NOMO-1 treated with dmso at 0.1 percent for 144 hours (cell line): ENCODE data around the gene CCDC152.
A peak's percentile ranks its signal among the peaks of the same experiment; 100 is the strongest.
"Not testable (repeated sequence)": the region's sequence is repeated elsewhere in the genome, so short reads cannot be mapped to it uniquely, and the experiment has no call there.

Experiments used
- DNase-seq: peaks from one replicate; lab custom pipeline; 2025; ENCODE audit not compliant: unreplicated experiment; lab: John Stamatoyannopoulos, UW

Gene CCDC152

DNA sequence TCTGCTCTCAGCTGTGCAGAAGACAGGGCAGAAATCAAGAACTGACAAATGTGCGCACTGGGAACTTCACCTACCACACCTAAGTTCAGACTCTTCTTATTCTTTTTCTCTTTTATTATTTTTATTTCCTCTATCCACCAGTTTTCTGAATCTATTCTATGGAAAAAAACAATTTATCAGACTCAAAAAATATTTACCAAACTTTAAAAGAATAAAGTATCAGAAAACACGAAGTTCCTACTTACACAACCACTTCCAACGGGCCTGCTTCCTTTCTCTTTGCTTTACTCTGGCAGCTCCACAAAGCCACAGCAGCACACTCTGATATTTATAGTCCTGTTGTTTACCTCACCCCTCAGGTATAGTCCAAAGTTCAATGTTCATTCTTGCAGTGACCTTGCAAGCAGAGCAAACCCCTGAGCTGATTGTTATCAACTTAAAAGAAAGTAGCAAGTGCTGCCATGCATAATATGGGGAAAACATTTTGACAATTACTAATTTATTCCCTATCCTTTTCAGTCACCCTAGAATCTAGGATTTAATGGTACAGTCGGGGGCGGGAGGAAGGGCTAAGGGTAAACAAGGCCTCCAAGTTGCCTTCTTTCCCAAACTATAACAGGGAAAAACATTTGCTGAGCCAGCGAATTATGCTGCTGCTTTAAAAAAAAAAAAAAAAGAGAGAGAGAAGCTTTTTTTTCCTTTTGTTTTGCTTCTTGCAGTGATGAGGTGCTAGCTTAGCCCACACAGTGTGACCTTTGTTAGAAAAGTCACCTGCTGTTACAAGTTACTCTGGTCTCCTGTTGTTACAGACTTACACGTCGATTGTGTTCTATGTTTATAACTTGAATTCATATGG lies 55.2 kb downstream of the CCDC152 start, which contains the start of gene SELENOP:
TSS of gene SELENOP (minus strand) at position 302 of the 856 bp plus-strand sequence. CDS start 3,539 bp downstream, outside the sequence.
- peak; percentile 31 for DNase-seq

DNA sequence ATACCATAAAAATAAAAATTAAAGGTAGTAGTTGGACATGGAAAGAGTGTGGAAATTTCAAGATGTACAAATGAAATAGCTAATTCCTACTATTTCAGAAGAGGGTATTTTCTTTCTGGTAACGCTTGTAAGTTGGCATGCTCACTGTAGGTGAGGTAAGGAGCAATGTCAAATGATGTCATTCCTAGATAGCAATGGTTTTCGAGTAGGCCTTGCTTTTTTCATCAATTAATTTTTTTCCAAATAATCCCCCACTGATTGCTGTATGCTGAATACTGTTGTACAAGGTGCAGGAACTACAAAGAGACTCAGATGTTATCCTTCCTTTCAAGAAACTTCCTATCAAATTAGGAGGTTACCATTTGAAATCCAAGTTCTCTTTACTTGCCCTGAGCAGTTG lies 56.0 kb downstream of the CCDC152 start:
- no peak for DNase-seq

DNA sequence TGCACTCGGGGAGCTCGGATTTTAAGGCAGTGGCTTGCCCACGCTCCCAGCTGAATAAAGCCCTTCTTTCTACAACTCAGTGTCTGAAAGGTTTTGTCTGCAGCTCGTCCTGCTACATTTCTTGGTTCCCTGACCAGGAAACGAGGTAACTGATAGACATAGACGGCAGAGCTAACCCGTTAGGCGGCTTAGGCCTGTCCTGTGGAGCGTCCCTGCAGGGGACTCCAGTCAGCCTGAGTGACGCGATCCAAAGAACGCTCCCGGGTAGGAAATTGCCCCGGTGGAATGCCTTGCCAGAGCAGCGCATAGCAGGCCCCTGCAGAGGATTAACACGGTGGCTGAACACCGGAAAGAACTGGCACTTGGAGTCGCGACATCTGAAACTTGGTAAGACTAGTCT lies 56.9 kb downstream of the CCDC152 start:
- no peak for DNase-seq

DNA sequence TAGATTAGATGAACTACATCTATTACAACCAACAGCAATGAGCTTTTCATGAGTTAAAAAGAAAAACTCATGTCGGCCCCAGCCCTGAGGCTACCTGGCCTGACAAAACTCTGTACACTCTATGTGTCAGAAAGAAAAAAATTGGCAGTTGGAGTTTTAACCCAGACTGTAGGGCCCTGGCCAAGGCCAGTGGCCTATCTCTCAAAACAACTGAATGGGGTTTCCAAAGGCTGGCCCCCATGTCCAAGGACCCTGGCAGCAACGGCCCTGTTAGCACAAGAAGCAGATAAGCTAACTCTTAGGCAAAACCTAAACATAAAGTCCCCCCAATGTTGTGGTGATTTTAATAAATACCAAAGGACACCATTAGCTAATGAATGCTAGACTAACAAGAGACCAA lies 59.9 kb downstream of the CCDC152 start:
- not testable (repeated sequence) for DNase-seq

DNA sequence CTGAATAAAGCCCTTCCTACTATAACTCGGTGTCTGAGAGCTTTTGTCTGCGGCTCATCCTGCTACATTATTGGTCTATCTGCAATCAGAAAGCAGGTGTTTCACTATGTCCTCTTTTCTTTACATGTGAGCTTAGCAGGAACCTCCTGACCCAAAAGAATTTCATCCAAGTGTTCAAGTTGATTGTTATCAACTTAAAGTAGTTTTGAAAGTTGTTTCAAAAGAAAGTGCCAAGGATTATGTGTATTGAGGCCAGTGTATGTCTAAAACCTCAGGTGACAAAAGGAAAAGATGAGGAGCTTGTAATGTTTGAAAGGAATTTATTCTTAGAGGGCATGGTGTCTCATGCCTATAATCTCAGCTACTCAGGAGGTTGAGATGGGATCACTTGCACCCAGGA lies 63.1 kb downstream of the CCDC152 start:
- DNase-seq, result no peak

DNA sequence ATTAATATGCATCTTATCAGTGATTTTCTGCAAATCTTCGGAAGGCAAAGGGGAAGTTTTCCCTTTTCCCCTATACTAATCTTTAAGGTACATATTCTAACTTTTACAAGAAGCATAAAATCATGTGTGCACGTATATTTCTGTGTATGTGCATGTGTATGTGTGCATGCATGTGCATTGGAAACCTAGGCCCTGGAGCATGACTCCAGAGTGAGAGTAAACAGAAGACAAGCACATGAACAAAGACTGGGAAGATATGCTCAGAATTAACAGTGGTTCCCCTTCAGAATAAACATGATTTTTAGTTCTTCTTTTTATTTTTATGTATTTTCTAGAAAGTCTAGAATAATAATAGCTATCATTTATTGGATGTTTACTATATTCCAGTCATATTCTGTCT lies 65.9 kb downstream of the CCDC152 start:
- DNase-seq, result no peak

DNA sequence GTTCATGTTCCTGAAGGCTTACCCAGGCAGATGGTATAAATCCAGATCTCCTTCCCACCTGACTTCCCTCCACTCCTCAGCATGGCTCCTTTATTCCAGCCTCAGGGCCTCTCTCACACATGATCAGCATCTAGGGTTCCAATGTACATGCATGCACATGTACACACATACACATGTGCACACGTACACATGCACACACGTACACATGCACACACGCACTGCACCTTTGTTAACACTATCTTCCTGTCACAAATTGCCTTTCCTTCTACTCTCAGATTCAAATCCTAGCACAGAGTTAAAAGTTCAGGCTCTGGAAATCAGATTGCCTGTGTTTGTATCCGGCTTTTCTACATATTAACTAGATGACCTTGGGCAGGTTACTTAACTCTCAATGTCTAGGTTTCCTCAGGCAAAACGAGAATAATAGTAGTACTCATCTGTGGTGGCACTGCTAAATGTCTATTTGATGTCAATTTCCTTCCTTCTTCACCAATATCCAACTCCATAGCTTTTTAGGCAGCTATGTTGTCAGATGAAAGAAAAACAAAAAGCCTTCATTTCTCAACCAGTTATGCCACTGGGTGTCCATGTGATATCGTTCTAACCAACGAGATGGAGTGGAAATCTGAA lies 67.8 kb downstream of the CCDC152 start:
- DNase-seq, result no peak

DNA sequence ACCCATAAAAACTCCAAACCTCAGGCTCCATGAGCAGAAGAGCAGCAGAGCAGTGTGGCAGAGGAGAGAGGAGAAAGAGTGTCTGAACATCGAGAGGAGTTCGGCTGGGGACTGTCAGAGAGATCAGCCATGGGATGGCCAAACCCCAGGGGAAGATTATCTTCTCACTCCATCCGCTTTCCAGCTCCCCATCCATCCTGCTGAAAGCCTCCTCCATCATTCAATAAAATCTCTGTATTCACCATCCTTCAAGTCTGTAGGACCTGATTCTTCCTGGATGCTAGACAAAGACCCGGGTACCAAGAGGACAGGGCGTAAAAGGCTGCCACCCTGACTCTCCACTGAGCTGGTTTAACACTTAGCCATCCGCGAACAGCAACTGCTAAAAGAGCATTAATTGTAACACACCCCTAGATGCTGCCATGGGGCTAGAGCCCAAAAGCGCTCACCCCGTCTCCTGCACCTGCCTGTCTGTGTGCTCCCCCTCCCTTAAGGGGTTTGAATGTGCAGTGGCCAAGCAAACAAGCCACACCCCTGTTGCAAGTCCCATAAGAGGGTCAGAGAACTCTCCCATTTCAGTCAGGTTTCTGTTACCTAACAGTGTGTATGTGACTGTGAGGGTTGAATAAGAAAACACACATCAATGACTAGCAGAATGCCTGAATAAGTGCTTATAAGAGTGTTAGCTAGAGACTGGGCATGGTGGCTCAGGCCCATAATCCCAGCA lies 69.0 kb downstream of the CCDC152 start:
- no peak for DNase-seq

DNA sequence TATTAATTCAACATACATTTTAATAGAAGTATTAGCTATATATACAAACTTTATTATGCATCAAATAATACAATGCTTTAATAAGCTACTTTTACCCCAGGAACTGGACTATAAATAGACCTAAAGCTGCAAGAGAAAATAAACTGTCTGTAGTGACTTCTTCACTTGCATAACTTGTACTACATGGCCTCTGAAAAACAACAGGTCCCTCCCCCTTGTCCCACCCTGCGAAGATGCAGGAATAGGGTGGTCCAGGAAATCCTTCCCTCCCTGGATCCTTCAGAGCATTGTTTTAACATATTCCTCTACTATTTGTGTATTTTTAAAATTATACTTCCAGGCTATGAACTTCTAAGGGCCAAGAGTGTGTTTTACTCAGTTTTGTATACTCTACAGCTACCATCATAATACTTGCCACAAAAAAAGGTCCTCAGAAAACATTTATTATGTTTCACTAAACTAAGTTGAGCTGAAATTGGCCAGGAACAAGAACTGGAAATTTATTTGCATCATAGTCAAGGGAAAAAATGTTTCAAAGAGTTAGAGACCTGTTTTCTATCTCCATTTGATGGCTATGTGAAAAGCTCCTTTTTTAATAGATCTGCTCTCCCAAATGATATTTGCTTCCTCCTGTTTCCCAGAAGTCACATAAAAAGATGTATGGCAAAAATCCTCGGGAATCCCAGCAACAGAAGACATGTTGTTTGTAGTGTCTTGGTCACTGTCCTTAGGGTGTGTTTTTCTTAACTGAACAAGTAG lies 70.3 kb downstream of the CCDC152 start:
- no peak for DNase-seq

DNA sequence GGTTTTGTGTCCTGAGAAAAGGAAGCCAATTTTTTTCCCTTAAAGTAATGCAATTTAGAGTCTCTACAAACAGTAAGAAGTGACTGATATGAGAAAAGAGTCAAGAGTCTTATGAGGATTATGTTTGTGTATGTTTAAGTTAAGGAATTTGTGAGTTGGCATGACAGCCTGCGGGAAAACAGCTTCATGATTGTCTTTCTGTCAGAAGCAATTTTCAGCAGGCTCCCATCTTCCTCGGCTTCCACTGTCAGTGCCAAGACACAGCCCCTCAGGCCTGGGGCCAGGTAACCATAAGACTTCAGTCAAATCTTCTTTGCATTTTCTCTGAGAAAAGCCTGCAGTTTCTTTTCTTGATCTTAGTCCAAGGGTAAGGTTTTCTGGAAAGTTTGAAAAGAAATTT lies 72.1 kb downstream of the CCDC152 start:
- no peak for DNase-seq

DNA sequence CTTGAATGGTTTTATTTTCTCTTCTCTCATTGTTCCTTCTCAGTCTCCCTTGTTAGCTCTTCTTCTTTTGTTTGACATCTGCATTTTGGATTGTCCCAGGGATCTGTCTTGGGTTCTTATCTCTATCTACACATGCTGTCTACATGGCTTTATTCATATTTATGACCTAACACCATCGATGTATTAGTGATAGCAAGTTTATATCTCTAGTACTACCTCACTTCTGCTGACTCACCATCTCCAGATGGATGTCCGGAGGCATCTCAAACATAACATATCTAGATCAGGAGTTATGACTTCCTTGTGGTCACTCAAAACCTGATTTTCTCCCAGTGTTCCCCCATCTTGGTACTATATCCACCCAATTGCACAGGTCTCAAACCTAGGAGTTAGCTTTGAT lies 74.3 kb downstream of the CCDC152 start:
- no peak for DNase-seq

DNA sequence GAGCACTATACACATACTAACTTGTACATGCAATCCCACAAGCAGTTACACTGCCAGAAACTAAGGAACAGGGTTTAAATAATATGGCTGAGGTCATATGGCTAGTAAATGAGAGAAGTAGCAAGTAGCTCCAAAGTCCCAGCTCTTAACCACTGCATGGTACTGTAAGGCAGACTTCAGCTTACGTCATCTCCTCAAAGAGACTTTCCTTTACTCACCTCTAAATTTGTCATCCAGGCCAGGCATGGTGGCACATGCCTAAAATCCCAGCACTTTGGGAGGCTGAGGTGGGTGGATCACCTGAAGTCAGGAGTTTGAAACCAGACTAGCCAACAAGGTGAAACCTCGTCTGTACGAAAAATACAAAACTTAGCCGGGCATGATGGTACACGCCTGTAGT lies 75.4 kb downstream of the CCDC152 start:
- DNase-seq, result no peak

DNA sequence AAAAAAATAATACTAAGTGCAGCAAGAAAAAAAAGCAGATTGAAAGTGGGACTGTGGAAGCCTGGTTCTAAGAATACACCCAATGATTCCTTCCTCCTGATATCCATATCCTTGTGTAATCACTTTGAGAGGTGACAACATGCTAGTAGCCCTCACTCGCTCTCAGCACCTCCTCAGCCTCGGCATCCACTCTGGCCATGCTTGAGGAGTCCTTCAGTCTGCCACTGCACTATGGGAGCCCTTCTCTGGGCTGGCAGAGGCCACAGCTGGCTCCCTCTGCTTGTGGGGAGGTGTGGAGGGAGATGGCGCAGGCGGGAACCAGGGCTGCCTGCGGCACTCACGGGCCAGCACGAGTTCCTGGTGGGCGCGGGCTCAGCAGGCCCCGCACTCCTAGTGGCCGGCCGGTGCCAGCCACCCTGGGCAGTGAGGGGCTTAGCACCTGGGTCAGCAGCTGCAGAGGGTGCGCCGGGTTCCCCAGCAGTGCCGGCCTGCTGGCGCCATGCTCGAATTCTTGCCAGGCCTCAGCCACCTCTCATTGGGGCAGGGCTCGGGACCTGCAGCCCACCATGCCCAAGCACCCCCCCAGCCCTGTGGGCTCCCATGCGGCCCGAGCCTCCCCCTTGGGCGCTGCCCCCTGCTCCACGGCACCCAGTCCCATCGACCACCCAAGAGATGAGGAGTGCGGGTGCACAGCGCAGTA lies 79.6 kb downstream of the CCDC152 start:
- no peak for DNase-seq

DNA sequence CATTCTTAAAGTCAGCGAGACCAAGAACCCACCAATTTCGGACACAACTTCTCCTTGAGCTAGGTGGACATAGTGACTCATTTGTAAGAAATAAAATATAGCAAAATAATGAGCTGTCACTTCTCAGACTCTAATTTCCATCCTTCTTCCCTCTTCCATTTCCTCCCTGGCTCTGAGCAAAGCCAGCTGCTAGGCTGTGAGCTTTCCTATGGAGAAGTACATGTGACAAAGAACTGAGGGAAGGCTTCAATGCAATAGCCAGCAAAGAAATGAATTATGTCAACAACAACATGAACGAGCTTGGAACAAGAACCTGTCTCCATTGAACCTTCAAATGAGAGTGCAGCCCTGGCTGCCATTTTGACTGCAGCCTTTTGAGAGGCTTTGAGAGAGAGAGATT lies 81.0 kb downstream of the CCDC152 start:
- DNase-seq, result no peak

DNA sequence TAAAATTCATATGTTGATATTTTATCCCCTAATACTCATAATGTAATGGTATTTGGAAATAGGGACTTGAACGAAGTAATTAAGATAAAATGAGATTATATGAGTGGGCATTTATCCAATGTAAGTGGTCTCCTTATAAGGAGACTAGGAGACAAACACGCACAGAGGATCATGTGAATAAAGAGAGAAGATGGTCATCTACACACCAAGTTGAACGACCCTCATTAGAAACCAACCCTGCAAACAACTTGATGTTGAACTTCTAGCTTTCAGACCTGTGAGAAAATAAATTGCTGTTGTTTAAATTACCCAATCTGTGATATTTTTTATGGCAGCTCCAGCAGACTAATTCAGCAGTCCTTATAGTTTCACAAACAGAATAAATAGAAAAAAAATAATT lies 82.6 kb downstream of the CCDC152 start:
- no peak for DNase-seq

DNA sequence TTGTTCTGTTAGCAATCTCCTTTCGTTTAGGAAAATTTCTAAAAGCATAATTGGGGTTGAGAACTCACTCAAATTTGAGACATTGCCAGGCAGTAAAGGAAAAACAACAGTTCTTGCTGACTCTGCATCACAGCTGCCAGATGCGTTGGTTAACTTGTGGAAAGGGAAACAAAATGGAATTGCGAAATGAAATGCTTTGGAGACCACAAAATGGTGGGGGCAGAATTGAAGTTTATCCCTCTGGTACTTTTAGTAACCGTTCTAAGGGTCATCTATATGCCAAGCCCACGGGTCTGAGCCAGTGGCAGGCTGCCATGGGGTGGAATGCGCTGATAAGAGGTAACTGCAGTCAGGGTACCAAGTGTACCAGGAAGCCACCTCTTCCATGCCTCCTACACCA lies 83.7 kb downstream of the CCDC152 start:
- DNase-seq, result peak; percentile 45

DNA sequence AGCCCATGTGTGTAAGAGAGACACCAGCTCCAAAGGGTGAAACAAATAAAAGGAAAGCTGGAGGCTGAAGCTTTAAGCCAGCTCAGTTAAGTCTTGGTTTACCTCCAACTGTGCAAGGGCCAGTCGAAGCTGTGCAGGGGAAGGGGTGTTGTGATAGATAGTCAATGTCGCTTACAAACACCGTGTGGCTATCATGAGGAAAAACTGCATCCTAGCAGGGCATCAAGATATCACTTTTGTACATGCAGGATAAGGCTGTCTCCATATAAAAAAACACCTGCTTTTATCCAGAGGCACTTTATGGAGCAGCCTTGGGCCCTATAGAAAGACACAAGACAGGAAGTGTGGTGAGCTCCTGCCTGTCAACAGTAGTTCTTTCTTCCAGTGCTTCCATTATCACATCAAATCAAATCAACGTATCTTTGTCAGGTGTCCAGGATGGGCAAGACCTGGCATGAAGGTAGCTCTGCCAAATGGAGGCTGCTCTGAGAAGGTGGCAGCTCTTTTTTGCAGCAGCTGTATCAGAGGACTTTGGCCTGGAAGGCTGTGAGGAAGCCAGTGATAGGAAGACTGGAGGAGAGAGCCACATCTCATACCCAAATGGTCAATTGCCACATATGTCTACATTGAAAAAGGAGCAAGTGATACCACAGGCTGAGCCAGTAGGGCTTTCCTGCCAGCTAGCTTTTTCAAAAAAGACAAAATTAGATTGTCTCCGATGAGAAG lies 84.4 kb downstream of the CCDC152 start:
- DNase-seq, result no peak

DNA sequence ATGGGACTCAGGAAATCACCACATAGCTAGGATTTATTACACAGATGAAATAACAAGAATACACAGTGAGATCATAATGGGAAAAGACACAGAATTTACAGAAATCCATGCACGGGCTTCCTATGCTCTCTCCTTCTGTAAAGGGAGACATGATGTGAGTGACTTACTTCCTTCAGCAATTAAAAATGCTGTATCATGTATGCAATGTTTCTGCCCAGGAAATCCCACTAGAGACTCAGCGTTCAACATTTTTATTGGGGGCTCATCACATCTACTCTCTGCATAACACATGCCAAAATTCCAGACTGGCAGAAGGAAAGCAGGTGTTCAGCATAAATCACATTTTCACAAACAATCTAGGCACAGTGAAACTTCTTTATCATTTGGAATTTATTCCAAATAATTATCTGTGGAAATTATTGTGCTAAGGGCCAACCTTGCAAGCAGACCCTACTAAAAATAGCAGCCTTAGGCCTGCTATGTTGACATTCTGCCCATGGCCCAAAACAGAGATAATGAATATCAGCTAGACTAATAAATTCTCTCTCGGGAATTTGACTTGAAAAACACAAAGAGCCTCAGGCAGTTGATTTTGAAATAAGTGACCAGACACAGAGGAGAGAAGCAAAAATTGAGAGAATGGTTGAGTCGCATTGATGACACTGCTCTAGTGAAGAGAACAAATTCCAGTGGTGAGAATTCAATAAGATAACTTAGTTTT lies 86.5 kb downstream of the CCDC152 start:
- DNase-seq, result no peak

DNA sequence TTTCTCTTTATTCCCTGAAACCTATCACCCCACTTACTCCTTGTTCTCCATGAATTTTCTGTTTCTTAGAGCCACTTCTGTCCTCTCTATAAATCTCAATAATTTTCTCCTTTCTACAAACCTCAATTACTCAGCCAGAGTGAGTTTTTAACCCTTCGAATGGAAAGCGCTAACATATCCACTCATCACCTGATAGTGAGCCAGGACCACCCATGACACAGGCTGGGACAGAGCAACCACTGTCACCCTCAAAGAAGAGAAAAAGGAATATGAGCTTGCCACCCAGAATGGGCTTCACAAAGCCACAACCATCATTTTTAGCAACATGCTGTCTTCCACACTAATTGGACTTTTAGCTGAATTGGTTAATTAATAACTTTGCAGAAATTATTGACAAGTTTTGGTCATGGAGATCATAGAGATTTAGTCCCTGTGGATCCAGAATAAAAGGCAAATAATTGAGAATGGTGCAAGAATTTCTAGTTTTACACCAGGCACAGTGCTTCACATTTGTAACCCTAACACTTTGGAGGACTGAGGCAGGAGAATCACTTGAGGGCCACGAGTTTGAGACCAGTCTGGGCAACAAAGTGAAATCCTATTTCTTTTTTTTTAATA lies 87.2 kb downstream of the CCDC152 start:
- no peak for DNase-seq
